Liver (tissue), 9 donors: ENCODE data around the gene SMAP2. TPM values are rescaled to one million over a fixed set of nuclear protein-coding genes. Genes with fewer than 3 reads are reported as not detected.

Source experiments
- DNase-seq: peaks from one replicate; pipeline ENCODE4 v3.0.0-alpha.2; 2017; ENCODE audit warnings: low spot score
- H3K27ac ChIP-seq, 2 donors: one replicate each; pipeline ENCODE4 v1.7.0; 2013; ENCODE audit warnings: inconsistent platforms in 2 of 2, low read length in 2 of 2, control low read depth in 1 of 2, low read depth in 1 of 2, mild to moderate bottlenecking in 1 of 2
- H3K27me3 ChIP-seq, 4 donors: one replicate each; pipeline versions ENCODE4 v1.6.1 to v1.7.0; 2013; ENCODE audit warnings: low read length in 3 of 4, inconsistent platforms in 1 of 4, mild to moderate bottlenecking in 1 of 4, moderate library complexity in 1 of 4; ENCODE audit not compliant: control insufficient read depth in 4 of 4, insufficient read depth in 4 of 4
- H3K36me3 ChIP-seq, 4 donors: one replicate each; pipeline versions ENCODE4 v1.6.1 to v1.7.0; 2013; ENCODE audit warnings: low read length in 3 of 4, mild to moderate bottlenecking in 3 of 4, low read depth in 1 of 4, moderate library complexity in 1 of 4; ENCODE audit not compliant: control insufficient read depth in 4 of 4, insufficient read depth in 3 of 4
- H3K4me1 ChIP-seq, 4 donors: one replicate each; pipeline versions ENCODE4 v1.6.1 to v1.7.0; 2013; ENCODE audit warnings: low read length in 3 of 4, mild to moderate bottlenecking in 3 of 4, moderate library complexity in 1 of 4; ENCODE audit not compliant: control insufficient read depth in 4 of 4, insufficient read depth in 4 of 4
- H3K4me3 ChIP-seq, 3 donors: one replicate each; pipeline versions ENCODE4 v1.6.1 to v1.7.0; 2013; ENCODE audit warnings: low read length in 3 of 3, control low read depth in 1 of 3, low read depth in 1 of 3, mild to moderate bottlenecking in 1 of 3
- H3K9ac ChIP-seq, 2 donors: one replicate each; pipeline ENCODE4 v1.7.0; 2013; ENCODE audit warnings: low read length in 2 of 2, mild to moderate bottlenecking in 2 of 2, moderate library complexity in 2 of 2, control low read depth in 1 of 2, low read depth in 1 of 2
- H3K9me3 ChIP-seq, 4 donors: one replicate each; pipeline versions ENCODE4 v1.6.1 to v1.7.0; 2013; ENCODE audit warnings: low read length in 3 of 4; ENCODE audit not compliant: control insufficient read depth in 4 of 4
- ATF3 ChIP-seq: IDR thresholded peaks from 2 replicates; pipeline ENCODE4 v1.6.1; 2016; ENCODE audit warnings: antibody characterized with exemption
- CTCF ChIP-seq: fragments of 150-350 bp; IDR thresholded peaks from 2 replicates; pipeline ENCODE4 v1.5.1; 2017; ENCODE audit warnings: improper control_type of control experiment, low read depth, low read length; ENCODE audit not compliant: missing input control
- EGR1 ChIP-seq, 2 donors: IDR thresholded peaks; 2 replicates each; pipeline ENCODE4 v1.6.1; 2016 to 2018; ENCODE audit warnings: antibody characterized with exemption in 2 of 2, low read depth in 2 of 2
- FOXA1 ChIP-seq: IDR thresholded peaks from 2 replicates; pipeline ENCODE4 v1.6.1; 2016; ENCODE audit warnings: antibody characterized with exemption
- FOXA2 ChIP-seq: IDR thresholded peaks from 2 replicates; pipeline ENCODE4 v1.6.1; 2016; ENCODE audit warnings: antibody characterized with exemption
- GABPA ChIP-seq, 2 donors: IDR thresholded peaks in 1 of 2; conservative IDR thresholded peaks in 1 of 2; 2 replicates each; pipeline ENCODE4 v1.6.1; 2016; ENCODE audit warnings: antibody characterized with exemption in 2 of 2, mild to moderate bottlenecking in 1 of 2, moderate library complexity in 1 of 2
- HNF4A ChIP-seq, 2 donors: conservative IDR thresholded peaks; 2 replicates each; pipeline ENCODE4 v1.6.1; 2016; ENCODE audit warnings: antibody characterized with exemption in 2 of 2, mild to moderate bottlenecking in 2 of 2
- HNF4G ChIP-seq: IDR thresholded peaks from 2 replicates; pipeline ENCODE4 v1.6.1; 2016; ENCODE audit warnings: antibody characterized with exemption
- JUND ChIP-seq, 2 donors: IDR thresholded peaks; 2 replicates each; pipeline ENCODE4 v1.6.1; 2016; ENCODE audit warnings: antibody characterized with exemption in 2 of 2
- NR2F2 ChIP-seq: IDR thresholded peaks from 2 replicates; pipeline ENCODE4 v1.6.1; 2016; ENCODE audit warnings: antibody characterized with exemption
- RAD21 ChIP-seq, 2 donors: IDR thresholded peaks; 2 replicates each; pipeline ENCODE4 v1.6.1; 2016; ENCODE audit warnings: antibody characterized with exemption in 2 of 2, mild to moderate bottlenecking in 2 of 2
- RXRA ChIP-seq, 2 donors: IDR thresholded peaks; 2 replicates each; pipeline ENCODE4 v1.6.1; 2017 to 2018; ENCODE audit warnings: antibody characterized with exemption in 2 of 2, mild to moderate bottlenecking in 1 of 2
- SP1 ChIP-seq: IDR thresholded peaks from 2 replicates; pipeline ENCODE4 v1.6.1; 2018; ENCODE audit warnings: antibody characterized with exemption, mild to moderate bottlenecking
- TAF1 ChIP-seq: conservative IDR thresholded peaks from 2 replicates; pipeline ENCODE4 v1.6.1; 2016; ENCODE audit warnings: antibody characterized with exemption, mild to moderate bottlenecking
- YY1 ChIP-seq: IDR thresholded peaks from 2 replicates; pipeline ENCODE4 v1.6.1; 2016; ENCODE audit warnings: antibody characterized with exemption, mild to moderate bottlenecking
- WGBS: extraction: QIAGEN DNeasy Blood & Tissue Kit; methylation state at CpG from one replicate; pipeline ENCODE4 v1.1.7; 2013; 5-methylcytosine and 5-hydroxymethylcytosine counted together
- polyA plus RNA-seq, 2 donors: library from polyadenylated mRNA; stranded (reverse) in 1 of 2; unstranded in 1 of 2; fragments of 200-250 nt in 1 of 2; fragments of >200 nt in 1 of 2; fragmentation: Nextera tagmentation in 1 of 2; extraction: Ambion mirVana in 1 of 2; gene quantifications; one replicate each; pipeline versions ENCODE4 v1.2.1 to v1.2.3, GENCODE V29; 2013 to 2015
- total RNA-seq, 2 donors: library from RNA; depleted of rRNA; stranded (reverse); fragments of >200 nt; gene quantifications; one replicate each; pipeline ENCODE4 v1.2.3, GENCODE V29; 2014
- TF ChIP-seq, protein P1 (sequence below): IDR thresholded peaks from 2 replicates; pipeline ENCODE4 v1.6.1; 2016; ENCODE audit warnings: antibody characterized with exemption, mild to moderate bottlenecking
- TF ChIP-seq, protein P2 (sequence below): IDR thresholded peaks from 2 replicates; pipeline ENCODE4 v1.6.1; 2016; ENCODE audit warnings: antibody characterized with exemption
- donor health status: healthy.
- donor health status: healthy.
- donor health status: healthy.
- donor health status: healthy.
- donor health status: healthy.

Gene SMAP2
- total and polyA plus RNA-seq, 4 donors, result 20.0 to 36.8 (median 29.8) TPM

GRCh38 chr1:40404670-40405462, 31.3 kb downstream of the SMAP2 start:
- Histone ChIP-seq H3K4me3 (no peak overlapping the region), H3K36me3 (peaks cover 3 to 15% (median 11%) of the 10 kb centered on the region in 4 donors), H3K27ac (no peak overlapping the region), H3K9ac (peak overlapping the region in 1 of 2 donors; percentile 78), H3K9me3 (no peaks in the 10 kb centered on the region), H3K4me1 (peaks cover 4 to 15% (median 12%) of the 10 kb centered on the region in 4 donors), H3K27me3 (no peaks in the 10 kb centered on the region)
- WGBS, result 49% methylated on average over 11 of the region's 11 CpGs
- DNase-seq, result no peak
- TF ChIP-seq ATF3 (no peak), HNF4A (conservative IDR thresholded peaks at IDR 0.05) (no peak), NR2F2 (no peak), TAF1 (no peak), FOXA1 (no peak), CTCF (peak; percentile 91), GABPA (IDR thresholded peaks at IDR 0.05 in 1 of 2, conservative IDR thresholded peaks at IDR 0.05 in 1 of 2) (no peak), SP1 (no peak), YY1 (peak; percentile 42), EGR1 (IDR thresholded peaks at IDR 0.05; ENCODE audit: low read depth in 2 of 2) (no peak), FOXA2 (peak; percentile 28), RXRA (IDR thresholded peaks at IDR 0.05) (peak in 1 of 2 donors; percentile 11), JUND (IDR thresholded peaks at IDR 0.05) (no peak), RAD21 (IDR thresholded peaks at IDR 0.05) (peak; percentile 95), HNF4G (no peak)
- TF ChIP-seq, protein P1, sequence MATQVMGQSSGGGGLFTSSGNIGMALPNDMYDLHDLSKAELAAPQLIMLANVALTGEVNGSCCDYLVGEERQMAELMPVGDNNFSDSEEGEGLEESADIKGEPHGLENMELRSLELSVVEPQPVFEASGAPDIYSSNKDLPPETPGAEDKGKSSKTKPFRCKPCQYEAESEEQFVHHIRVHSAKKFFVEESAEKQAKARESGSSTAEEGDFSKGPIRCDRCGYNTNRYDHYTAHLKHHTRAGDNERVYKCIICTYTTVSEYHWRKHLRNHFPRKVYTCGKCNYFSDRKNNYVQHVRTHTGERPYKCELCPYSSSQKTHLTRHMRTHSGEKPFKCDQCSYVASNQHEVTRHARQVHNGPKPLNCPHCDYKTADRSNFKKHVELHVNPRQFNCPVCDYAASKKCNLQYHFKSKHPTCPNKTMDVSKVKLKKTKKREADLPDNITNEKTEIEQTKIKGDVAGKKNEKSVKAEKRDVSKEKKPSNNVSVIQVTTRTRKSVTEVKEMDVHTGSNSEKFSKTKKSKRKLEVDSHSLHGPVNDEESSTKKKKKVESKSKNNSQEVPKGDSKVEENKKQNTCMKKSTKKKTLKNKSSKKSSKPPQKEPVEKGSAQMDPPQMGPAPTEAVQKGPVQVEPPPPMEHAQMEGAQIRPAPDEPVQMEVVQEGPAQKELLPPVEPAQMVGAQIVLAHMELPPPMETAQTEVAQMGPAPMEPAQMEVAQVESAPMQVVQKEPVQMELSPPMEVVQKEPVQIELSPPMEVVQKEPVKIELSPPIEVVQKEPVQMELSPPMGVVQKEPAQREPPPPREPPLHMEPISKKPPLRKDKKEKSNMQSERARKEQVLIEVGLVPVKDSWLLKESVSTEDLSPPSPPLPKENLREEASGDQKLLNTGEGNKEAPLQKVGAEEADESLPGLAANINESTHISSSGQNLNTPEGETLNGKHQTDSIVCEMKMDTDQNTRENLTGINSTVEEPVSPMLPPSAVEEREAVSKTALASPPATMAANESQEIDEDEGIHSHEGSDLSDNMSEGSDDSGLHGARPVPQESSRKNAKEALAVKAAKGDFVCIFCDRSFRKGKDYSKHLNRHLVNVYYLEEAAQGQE, result no peak

DNA sequence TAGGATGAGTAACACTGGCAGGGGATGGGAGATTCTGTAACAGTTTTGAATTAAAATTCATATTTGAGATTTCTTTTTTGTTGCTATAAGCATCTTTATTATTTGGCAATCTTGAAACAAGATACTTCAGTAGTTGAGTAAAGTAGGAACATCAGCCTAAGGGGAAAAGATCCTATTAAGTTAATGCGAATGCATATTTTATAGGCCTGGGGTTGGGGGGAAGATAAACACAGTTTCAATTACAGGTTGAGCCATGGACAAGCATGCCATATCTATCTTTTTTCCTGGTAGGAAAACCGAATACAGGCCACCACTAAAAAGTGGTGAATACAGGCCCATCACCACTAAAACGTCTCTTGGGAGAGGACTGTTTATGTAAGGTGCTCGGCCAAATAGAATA, 32.3 kb downstream of the SMAP2 start:
- Histone ChIP-seq H3K4me1 (peaks cover 0 to 12% (median 9%) of the 10 kb centered on the region in 4 donors), H3K9me3 (no peaks in the 10 kb centered on the region), H3K9ac (no peak overlapping the region), H3K36me3 (peaks cover 5 to 23% (median 15%) of the 10 kb centered on the region in 4 donors), H3K27me3 (no peaks in the 10 kb centered on the region), H3K4me3 (no peak overlapping the region), H3K27ac (no peak overlapping the region)
- WGBS, result 77% methylated on average over 4 of the region's 4 CpGs
- DNase-seq, result no peak
- TF ChIP-seq, protein P2, sequence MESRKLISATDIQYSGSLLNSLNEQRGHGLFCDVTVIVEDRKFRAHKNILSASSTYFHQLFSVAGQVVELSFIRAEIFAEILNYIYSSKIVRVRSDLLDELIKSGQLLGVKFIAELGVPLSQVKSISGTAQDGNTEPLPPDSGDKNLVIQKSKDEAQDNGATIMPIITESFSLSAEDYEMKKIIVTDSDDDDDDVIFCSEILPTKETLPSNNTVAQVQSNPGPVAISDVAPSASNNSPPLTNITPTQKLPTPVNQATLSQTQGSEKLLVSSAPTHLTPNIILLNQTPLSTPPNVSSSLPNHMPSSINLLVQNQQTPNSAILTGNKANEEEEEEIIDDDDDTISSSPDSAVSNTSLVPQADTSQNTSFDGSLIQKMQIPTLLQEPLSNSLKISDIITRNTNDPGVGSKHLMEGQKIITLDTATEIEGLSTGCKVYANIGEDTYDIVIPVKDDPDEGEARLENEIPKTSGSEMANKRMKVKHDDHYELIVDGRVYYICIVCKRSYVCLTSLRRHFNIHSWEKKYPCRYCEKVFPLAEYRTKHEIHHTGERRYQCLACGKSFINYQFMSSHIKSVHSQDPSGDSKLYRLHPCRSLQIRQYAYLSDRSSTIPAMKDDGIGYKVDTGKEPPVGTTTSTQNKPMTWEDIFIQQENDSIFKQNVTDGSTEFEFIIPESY, result no peak
- TF ChIP-seq FOXA2 (no peak), GABPA (IDR thresholded peaks at IDR 0.05 in 1 of 2, conservative IDR thresholded peaks at IDR 0.05 in 1 of 2) (no peak), RXRA (IDR thresholded peaks at IDR 0.05) (no peak), YY1 (no peak), RAD21 (IDR thresholded peaks at IDR 0.05) (no peak), HNF4G (no peak), JUND (IDR thresholded peaks at IDR 0.05) (no peak), CTCF (no peak), ATF3 (no peak), EGR1 (IDR thresholded peaks at IDR 0.05; ENCODE audit: low read depth in 2 of 2) (no peak)
